Parathyroid adenoma (tissue), 2 donors: ENCODE results near the gene DHRS4L2.
A peak's percentile ranks its signal among the peaks of the same experiment; 100 is the strongest.
"Not testable (repeated sequence)": the region's sequence is repeated elsewhere in the genome, so short reads cannot be mapped to it uniquely, and the experiment has no call there.

Experiments
- H2AFZ ChIP-seq: fragments of 300-600 bp; sonication (generic); one replicate; pipeline ENCODE4 v1.7.0; 2017; ENCODE audit warnings: antibody characterized with exemption, mild to moderate bottlenecking
- H3K27ac ChIP-seq: fragments of 300-600 bp; sonication (generic); one replicate; pipeline ENCODE4 v1.7.0; 2017
- H3K27me3 ChIP-seq: fragments of 300-600 bp; sonication (generic); one replicate; pipeline ENCODE4 v1.7.0; 2017; ENCODE audit warnings: low read length; ENCODE audit not compliant: control insufficient read depth, insufficient read depth
- H3K36me3 ChIP-seq: fragments of 300-600 bp; sonication (generic); one replicate; pipeline ENCODE4 v1.7.0; 2017; ENCODE audit warnings: low read length; ENCODE audit not compliant: control insufficient read depth, insufficient read depth
- H3K4me1 ChIP-seq: fragments of 300-600 bp; sonication (generic); one replicate; pipeline ENCODE4 v1.7.0; 2017; ENCODE audit warnings: control low read depth
- H3K4me2 ChIP-seq: fragments of 300-600 bp; sonication (generic); one replicate; pipeline ENCODE4 v1.7.0; 2017; ENCODE audit warnings: low read length
- H3K4me3 ChIP-seq: fragments of 300-600 bp; sonication (generic); one replicate; pipeline ENCODE4 v1.7.0; 2017; ENCODE audit warnings: low read depth, low read length
- H3K79me2 ChIP-seq: fragments of 300-600 bp; sonication (generic); one replicate; pipeline ENCODE4 v1.7.0; 2017; ENCODE audit warnings: control low read depth
- H3K9ac ChIP-seq: fragments of 300-600 bp; sonication (generic); one replicate; pipeline ENCODE4 v1.7.0; 2017; ENCODE audit warnings: mild to moderate bottlenecking
- H3K9me3 ChIP-seq: fragments of 300-600 bp; sonication (generic); one replicate; pipeline ENCODE4 v1.7.0; 2017; ENCODE audit warnings: low read length; ENCODE audit not compliant: control insufficient read depth
- TF ChIP-seq, protein P1 (sequence below): fragments of 300-600 bp; sonication (generic); IDR thresholded peaks from one replicate; pipeline ENCODE4 v1.7.0; 2017; ENCODE audit warnings: antibody characterized with exemption, mild to moderate bottlenecking
- donor health status: primary hyperparathyroidism.

Gene DHRS4L2

DNA sequence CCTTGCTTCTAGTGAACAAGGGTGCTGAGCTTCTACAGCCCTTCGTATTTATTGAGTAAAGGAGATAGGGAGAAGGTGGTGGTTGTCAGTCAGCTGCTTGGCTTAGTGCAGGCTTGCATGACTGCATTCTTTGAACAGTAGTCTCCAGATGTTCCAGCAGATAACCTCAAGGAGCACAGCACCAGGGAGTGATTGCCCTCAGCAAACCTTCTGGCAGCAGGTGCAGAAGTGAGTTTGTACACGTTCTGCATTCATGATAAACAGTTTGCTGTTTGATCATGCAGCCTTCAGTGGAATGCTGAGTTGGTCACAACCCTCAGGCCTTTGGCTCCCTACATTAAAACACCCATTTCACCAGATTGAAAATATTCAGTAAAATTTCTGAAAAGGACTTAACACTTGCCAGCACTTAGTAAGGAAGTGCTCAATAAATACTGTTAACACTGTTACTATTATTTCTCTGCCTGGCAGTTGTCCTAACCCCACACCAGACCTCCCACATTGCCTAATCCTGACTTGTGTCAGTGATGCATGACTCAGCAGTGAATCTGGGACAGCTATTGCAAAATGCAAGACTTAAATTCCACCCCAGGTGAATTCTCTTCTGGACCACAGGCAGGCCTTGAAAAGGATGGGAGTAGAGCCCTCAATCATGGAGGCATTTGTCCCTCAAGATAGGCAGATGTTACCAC, 44.1 kb downstream of the DHRS4L2 start:
- no peaks in the 10 kb centered on the region for H3K79me2 ChIP-seq
- no peak overlapping the region for H3K27ac ChIP-seq
- peaks cover 9% of the 10 kb centered on the region for H3K4me1 ChIP-seq
- no peak overlapping the region for H3K4me2 ChIP-seq
- no peaks in the 10 kb centered on the region for H3K27me3 ChIP-seq
- TF ChIP-seq, protein P1, sequence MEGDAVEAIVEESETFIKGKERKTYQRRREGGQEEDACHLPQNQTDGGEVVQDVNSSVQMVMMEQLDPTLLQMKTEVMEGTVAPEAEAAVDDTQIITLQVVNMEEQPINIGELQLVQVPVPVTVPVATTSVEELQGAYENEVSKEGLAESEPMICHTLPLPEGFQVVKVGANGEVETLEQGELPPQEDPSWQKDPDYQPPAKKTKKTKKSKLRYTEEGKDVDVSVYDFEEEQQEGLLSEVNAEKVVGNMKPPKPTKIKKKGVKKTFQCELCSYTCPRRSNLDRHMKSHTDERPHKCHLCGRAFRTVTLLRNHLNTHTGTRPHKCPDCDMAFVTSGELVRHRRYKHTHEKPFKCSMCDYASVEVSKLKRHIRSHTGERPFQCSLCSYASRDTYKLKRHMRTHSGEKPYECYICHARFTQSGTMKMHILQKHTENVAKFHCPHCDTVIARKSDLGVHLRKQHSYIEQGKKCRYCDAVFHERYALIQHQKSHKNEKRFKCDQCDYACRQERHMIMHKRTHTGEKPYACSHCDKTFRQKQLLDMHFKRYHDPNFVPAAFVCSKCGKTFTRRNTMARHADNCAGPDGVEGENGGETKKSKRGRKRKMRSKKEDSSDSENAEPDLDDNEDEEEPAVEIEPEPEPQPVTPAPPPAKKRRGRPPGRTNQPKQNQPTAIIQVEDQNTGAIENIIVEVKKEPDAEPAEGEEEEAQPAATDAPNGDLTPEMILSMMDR = no peak
- H3K9me3 ChIP-seq = no peaks in the 10 kb centered on the region
- H3K9ac ChIP-seq = no peak overlapping the region
- no peak overlapping the region for H2AFZ ChIP-seq
- H3K4me3 ChIP-seq = no peak overlapping the region
- H3K36me3 ChIP-seq = no peaks in the 10 kb centered on the region

DNA sequence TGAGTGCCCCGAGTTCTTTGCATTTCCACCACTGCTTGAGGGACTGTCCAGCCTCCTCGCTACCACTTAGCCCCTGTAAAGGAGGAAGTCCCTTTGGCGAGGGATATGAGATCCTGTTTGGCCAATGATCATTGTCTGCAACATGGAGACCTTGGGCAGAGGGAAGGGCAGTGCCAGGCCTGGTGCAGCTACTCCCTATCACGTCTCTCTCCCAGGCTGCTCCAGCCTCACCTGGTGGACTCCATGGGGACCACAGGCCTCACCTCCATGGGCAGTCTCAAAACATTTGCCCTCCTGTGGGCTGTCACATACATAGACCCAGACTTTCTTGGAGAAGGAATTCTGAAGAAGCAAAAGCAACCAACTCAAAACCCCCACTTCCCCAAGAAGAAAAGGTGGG, 47.0 kb downstream of the DHRS4L2 start:
- not testable (repeated sequence) for H3K36me3 ChIP-seq, H3K27me3 ChIP-seq, H3K9ac ChIP-seq, H3K9me3 ChIP-seq, H3K4me1 ChIP-seq, H3K79me2 ChIP-seq
- peak overlapping the region; percentile 83 for H3K27ac ChIP-seq
- TF ChIP-seq, protein P1 = peak; percentile 20
- peak overlapping the region; percentile 11 for H3K4me3 ChIP-seq
- H3K4me2 ChIP-seq = peak overlapping the region; percentile 77
- H2AFZ ChIP-seq = peak overlapping the region; percentile 96

DNA sequence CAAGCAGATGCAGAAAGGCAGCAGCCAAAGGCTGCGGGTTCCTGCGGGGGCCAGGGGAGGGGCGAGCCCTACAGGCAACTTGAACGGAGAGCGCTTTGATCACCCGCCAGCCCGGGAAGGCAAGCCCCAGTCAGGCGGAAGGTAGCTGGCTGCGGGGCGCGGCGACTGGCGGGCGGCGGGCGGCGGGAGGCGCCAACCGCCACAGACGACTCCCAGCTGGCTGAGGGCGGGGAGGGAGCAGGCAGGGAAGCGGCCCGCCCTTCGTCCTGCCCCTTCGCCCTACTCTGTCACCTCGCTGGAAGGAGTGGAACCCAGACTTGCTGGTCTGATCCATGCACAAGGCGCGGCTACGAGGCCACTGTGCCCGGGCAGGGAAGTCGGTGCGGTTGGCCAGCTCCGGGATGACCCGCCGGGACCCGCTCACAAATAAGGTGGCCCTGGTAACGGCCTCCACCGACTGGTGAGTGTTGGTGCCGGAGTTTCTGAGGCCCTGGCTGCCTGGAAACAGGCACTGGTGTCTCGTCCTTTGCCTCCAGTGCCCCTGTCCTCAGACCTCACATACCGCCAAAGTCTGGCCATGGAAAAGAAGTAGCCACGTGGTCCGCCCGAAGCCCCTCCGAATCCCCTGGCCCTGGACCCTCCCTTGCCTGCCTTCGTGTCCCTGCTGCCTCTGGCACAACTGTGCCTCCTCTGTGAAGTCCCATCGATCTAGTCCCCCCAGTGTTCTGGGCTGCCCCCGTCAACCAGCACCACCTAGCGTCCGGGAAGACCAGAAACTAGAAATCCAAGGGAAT, 47.6 kb downstream of the DHRS4L2 start:
- H3K27me3 ChIP-seq = no peaks in the 10 kb centered on the region
- no peaks in the 10 kb centered on the region for H3K79me2 ChIP-seq
- TF ChIP-seq, protein P1 = peak; percentile 87
- H3K4me1 ChIP-seq = peaks cover 9% of the 10 kb centered on the region
- H3K9ac ChIP-seq = peak overlapping the region; percentile 78
- peak overlapping the region; percentile 83 for H3K27ac ChIP-seq
- peak overlapping the region; percentile 60 for H3K4me3 ChIP-seq
- H2AFZ ChIP-seq = peak overlapping the region; percentile 96
- H3K4me2 ChIP-seq = peak overlapping the region; percentile 77
- no peaks in the 10 kb centered on the region for H3K36me3 ChIP-seq
- no peaks in the 10 kb centered on the region for H3K9me3 ChIP-seq

DNA sequence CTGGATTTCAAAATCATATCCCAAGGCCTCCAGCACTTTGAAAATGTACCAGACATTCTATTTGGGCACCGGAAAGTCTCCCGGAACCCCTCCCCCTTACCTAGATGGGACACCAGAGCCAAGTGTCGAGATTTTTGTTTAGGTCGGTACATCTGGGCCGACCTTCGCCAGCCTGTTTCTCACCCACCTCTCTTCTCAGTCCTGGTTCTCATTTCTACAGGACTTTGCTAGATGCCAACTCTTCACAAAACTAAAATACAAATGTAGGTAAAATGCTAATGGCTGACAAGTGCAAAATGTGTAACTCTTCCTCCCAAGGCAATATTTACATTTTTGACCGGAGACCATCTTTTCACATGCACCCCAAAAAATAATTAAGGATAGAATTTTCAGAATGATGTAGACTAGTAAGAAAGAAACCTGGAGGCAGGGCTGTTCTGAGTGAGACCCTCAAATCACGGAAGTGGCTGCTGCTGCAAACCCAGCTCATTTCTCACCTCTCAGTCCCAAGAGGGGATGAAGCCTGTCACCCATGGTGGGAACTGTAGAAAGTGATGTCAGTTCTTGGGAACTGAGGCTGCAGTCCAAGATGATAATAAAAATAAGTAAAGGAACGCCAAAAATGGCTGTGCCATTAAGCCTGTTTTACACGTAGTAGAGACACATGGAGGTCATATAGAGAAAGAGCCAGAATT, 48.4 kb downstream of the DHRS4L2 start:
- H3K27me3 ChIP-seq, H3K36me3 ChIP-seq, H3K9me3 ChIP-seq, H3K4me1 ChIP-seq, H3K79me2 ChIP-seq: not testable (repeated sequence)
- H3K4me3 ChIP-seq = peak overlapping the region; percentile 60
- H3K27ac ChIP-seq = peak overlapping the region; percentile 83
- peak overlapping the region; percentile 77 for H3K4me2 ChIP-seq
- H3K9ac ChIP-seq = peak overlapping the region; percentile 78
- peak overlapping the region; percentile 96 for H2AFZ ChIP-seq

GRCh38 chr14:24037658-24038037, 48.9 kb downstream of the DHRS4L2 start:
- H3K27ac ChIP-seq = no peak overlapping the region
- no peak overlapping the region for H3K4me3 ChIP-seq
- TF ChIP-seq, protein P1 = no peak
- no peaks in the 10 kb centered on the region for H3K27me3 ChIP-seq
- no peak overlapping the region for H3K4me2 ChIP-seq
- H3K9ac ChIP-seq = no peak overlapping the region
- H2AFZ ChIP-seq = no peak overlapping the region
- H3K4me1 ChIP-seq = peaks cover 9% of the 10 kb centered on the region
- H3K9me3 ChIP-seq = no peaks in the 10 kb centered on the region
- H3K79me2 ChIP-seq = no peaks in the 10 kb centered on the region
- no peaks in the 10 kb centered on the region for H3K36me3 ChIP-seq
